Activated CD4-positive, CD25-positive, alpha-beta regulatory T cell (primary cell): ENCODE results near the gene ADRA1B.

Experiments used
- DNase-seq, 4 experiments: peaks; one replicate each; lab custom pipeline; 2025; lab: John Stamatoyannopoulos, UW

The ADRA1B gene

DNA sequence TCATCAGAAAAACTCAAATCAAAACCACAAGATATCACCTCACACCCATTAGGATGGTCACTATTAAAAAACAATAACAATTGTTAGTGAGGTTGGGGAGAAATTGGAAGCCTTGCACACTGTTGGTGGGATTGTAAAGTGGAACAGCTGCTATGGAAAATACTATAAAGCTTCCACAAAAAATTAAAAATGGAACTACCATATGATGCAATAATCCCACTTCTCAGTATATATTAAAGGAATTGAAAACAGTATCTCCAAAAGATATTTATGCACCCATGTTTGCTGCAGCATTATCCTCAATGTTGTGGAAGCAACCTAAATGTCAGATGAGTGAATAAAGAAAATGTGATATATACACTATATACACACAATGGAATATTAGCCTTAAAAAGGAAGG is 14.5 kb upstream of the ADRA1B start:
- no peak for DNase-seq

DNA sequence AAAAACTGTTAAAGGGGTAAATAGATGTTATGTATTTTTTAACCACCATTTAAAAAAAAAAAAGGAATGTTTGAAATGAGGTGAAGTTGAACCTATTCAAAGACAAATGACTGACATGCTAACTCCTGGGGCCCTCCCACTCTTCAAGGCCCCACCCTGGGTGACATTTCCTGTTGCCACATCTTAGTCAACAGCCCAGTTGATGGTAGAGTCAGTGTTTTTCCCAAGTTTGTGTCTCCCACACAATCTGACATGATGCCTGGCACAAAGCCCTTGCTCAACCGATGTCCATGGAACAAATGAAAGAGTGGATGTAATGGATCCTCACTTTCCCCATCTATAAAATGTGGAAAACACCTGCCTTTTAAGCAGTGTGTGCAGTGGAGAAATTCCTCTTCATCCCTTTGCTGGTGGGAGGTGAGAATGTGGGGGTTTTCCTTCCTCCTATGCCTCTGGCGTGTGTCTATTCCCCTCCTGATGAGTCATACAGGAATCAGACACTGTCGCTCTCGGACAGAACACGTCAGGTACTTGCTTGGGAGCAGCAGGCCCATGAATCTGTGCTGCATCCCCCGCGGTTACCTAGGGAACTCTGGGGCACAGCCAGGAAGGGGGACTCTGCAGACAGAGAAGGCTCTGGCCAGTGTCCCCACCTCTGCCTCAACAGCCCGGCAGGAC is 13.7 kb upstream of the ADRA1B start:
- DNase-seq, result no peak

DNA sequence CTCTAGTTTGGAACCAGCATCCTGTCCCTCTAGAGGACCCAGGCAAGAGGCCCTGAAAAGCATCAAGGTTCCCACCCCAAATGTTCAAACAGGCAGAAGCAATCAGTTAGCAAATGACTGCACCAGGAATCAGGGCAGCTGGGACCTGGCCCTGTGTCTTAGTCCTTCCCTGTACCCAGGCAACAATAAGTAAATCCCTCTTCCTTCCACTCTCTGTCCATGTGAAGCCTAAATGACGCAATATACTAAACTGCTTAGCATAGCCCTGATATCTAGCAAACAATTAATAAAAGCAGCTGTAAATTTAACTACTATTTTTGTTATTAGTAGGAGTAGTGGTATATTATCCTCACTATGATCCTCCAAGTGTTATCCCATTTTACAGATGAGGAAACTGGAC is 13.2 kb upstream of the ADRA1B start:
- no peak for DNase-seq

GRCh38 chr5:159904874-159905273 is 11.4 kb upstream of the ADRA1B start:
- no peak for DNase-seq

DNA sequence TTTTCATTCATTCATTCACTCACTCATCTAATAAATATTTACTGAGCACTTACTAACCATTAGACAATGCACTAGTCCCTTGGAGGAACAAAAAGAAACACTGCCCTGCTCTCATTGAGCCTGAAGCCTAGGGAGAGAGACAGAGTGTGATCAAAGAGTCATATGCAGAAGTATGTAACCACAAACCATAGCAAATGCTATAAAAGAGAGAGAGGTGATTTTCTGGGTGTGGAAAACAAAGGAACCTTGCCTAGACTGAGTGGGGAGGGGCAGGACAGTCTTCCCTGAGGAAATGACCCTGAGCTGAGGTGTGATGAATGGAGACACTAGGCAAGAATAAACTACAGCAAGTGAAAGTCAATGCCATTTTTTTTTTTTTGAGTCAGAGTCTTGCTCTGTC is 10.8 kb upstream of the ADRA1B start:
- DNase-seq, result no peak

GRCh38 chr5:159906463-159906862 is 9.8 kb upstream of the ADRA1B start:
- no peak for DNase-seq

- DNase-seq, result no peak
Measured at GRCh38 chr5:159906943-159907342, 9.3 kb upstream of the ADRA1B start.

- DNase-seq, result no peak
Measured at GRCh38 chr5:159907689-159908590, 8.3 kb upstream of the ADRA1B start.

DNA sequence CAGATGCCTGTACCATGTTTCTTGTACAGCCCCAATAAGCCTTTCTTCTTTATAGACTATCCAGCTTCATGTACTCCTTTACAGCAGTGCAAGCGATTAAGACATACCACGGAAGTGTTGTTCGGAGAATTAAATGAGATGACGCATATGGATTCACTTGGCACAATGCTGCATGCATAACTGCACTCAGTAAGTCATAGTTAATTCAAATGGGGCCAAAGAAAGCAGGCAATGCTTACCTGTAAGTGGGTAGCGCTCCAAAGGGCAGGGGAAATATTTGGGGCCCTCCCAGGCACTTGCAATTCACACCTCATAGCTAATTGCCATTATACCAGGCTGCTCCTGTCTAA is 7.7 kb upstream of the ADRA1B start:
- no peak for DNase-seq

GRCh38 chr5:159909126-159909525 is 7.2 kb upstream of the ADRA1B start:
- DNase-seq, result no peak

GRCh38 chr5:159910207-159910842 is 6.0 kb upstream of the ADRA1B start:
- no peak for DNase-seq

- DNase-seq, result no peak
Measured at GRCh38 chr5:159910843-159911229, 5.4 kb upstream of the ADRA1B start.

GRCh38 chr5:159911349-159911748 is 4.9 kb upstream of the ADRA1B start:
- no peak for DNase-seq

DNA sequence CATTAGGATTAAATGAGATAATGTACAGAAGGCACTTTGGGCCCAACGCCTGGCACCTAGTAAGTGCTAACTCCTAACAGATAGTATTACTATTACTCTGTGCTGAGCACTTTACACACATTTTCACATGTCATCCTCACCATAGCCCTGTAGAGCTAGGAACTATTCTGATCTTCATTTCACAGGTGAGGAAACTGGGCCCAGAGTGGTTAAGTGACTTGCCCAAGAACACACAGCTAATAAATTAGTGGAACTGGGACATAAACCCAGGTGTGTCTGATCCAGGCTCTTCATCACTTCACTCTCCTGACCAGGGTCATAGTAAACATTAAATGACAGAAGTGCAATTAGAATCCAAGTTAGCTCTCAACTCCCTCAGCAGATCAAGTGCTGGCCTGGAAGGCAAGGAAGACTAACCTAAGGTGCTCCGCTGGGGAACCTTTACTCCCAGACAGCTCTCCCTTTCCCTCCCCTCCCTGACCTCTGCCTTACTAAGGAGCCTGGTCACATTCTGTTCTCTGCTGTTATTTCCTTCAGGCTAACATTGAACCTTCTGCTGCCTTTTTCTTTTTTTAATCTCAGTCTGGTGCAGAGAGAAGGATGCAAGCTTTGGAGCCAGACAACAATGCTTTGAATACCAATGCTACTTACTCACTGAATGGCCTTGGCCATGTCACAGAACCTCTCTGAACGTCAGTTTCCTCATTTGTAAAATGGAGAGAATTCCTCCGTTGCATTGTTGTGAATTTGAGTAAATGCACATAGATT is 4.1 kb upstream of the ADRA1B start:
- DNase-seq, result no peak

DNA sequence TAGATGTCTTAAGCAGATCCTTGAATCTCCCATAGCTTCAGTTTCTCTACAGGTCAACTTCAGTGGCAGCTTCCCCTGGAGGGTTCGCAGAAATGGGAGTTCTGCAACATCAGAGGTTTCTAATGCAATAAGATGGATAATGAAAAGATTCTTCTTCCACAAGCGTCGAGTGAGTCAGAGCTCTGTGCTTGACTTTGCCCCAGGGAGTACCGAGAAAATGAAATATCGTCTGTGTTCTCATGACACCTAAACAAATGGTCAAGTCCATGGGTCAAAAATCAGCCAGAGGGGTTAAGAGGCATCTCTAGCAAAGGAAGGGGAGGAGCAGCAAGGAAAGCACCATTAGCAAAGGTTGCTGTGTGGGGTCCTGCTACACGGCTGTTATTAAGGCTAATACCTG is 3.2 kb upstream of the ADRA1B start:
- no peak for DNase-seq

DNA sequence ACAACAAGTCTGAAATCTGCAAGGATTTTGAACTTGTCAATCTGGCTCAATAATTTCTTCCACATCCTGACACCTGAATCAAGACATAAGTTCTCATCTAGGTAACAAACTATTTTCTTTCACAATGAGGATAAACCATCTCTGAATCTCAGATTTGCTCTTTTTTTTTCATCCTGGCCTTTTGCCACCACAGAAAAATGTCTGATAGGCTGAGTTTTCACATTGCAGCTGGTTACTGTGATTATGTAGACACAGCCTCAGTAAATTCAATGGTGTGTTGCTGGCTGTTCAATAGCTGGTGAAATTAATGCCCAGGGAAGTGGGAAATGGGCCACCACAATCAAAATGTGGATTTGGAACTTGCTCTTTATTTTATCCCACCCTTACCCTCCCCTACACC is 2.8 kb upstream of the ADRA1B start:
- DNase-seq, result no peak

GRCh38 chr5:159916841-159917761 is 819 bp downstream of the ADRA1B start:
- DNase-seq, result no peak

- no peak for DNase-seq
Measured at GRCh38 chr5:159917994-159918393, 1.7 kb downstream of the ADRA1B start.

DNA sequence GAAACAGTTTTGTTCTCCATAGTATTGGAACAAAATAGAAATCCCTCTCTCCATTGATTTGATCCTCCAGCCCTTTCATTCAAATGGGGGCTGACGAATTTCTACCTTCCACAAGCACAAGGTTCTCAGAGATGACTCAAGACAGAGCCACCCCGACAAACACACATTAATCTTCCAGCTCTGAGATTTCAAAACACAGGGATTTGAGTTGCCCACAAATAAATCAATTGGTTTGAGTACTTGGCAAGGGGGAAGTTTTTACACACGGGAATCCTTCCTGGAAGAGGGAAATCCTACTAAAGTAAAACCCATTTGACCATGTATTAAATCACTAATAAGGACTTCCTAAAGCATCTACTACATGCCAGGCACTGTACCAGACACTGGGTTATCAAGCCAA is 5.4 kb downstream of the ADRA1B start:
- no peak for DNase-seq

DNA sequence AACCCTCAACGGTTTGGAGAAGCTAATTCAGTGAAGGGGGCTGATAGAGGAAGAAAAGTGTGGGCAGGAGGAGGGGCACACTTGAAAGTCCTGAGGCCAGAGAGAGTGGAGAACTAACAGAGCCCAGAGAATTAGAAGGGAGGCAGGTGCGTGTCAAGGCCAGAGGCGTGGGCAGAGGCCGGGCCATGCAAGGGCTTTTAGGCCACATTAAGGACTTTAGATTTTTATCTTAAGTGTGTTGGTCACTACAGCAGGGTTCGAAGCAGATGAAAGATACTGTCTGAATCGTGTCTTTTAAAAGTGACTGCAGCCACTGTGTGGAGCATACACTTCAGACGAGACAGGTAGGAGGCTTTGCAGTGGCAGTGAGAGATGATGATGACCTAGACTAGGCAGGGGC is 6.7 kb downstream of the ADRA1B start:
- DNase-seq, result no peak
